ENCODE results near the gene ZKSCAN8.

The ZKSCAN8 gene

DNA sequence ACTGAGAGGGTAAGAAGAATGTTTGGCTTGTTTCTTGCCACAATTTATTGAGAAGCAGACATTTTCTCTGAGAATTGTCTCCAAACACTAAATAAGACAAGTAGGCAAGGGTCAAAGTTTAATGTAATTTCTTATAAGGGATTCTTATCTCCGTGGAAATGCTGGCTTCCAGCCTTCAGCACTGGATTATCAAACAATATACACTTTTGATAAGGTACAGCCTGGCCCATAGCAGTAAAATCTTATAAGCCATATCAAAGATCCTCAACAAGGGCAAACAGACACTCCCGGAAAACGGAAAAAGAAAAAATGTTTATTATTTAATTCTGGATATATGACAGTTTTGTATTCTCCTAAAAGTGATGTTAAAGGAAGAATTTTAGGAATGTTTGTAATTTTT is 64.8 kb downstream of the ZKSCAN8 start:
- H3K27me3 ChIP-seq (ENCODE audit: insufficient read depth, insufficient read length) = peaks cover 72% of the 10 kb centered on the region
- no peak for DNase-seq (ENCODE audit: low read depth, low spot score)
- no peaks in the 10 kb centered on the region for H3K9me3 ChIP-seq (ENCODE audit: insufficient read depth, low read length)

DNA sequence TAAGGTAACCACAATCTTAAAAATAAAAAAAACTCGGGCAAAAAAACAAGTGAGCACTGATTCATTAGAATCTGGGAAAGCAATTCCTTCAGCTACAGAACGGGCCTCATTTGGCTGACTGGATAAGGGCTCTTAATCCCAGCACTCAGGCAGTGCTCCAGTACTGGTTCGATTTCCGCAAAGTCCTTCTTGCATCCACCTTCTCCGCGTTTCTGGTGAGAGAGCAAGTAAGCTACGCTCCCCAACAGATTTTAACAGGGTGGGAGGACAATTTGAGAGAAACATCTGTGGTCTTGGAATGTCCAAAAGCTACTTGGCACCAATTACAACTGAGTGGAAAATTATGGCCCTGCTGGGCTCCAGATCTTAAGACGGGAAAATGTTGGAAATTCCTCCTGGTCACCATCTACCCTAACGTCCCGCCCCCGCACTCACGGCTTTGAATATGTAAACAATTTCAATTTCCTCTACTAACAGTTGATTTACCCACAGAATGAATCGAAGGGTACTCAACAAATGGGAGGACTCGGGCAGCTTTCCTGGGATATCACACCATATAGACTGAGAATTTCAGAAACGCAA is 65.3 kb downstream of the ZKSCAN8 start:
- no peak for DNase-seq (ENCODE audit: low read depth, low spot score)
- Histone ChIP-seq H3K9me3 (ENCODE audit: insufficient read depth, low read length) (no peaks in the 10 kb centered on the region), H3K27me3 (ENCODE audit: insufficient read depth, insufficient read length) (peaks cover 77% of the 10 kb centered on the region), H3K36me3 (ENCODE audit: insufficient read depth, insufficient read length, low read length) (no peaks in the 10 kb centered on the region), H3K4me3 (ENCODE audit: insufficient read length, low read depth) (peak overlapping the region; percentile 35), H3K9ac (ENCODE audit: insufficient read length, low read depth) (no peak overlapping the region), H3K4me1 (ENCODE audit: insufficient read depth, insufficient read length) (no peaks in the 10 kb centered on the region)
- no peak for TF ChIP-seq YY1 (IDR thresholded peaks at IDR 0.05; ENCODE audit: insufficient read depth, insufficient read length)
- no peak for TF ChIP-seq ZNF274 (IDR thresholded peaks at IDR 0.05; ENCODE audit: low read depth, low read length)
- TF ChIP-seq SUZ12 (IDR thresholded peaks at IDR 0.05; ENCODE audit: extremely low read depth, insufficient read depth, insufficient read length) = no peak

More for the DNA sequence above, 64.8 kb downstream of the ZKSCAN8 start:
- H3K4me3 ChIP-seq (ENCODE audit: insufficient read length, low read depth) = no peak overlapping the region
- no peak for TF ChIP-seq ZNF274 (IDR thresholded peaks at IDR 0.05; ENCODE audit: low read depth, low read length)
- TF ChIP-seq YY1 (IDR thresholded peaks at IDR 0.05; ENCODE audit: insufficient read depth, insufficient read length) = no peak
- no peak for TF ChIP-seq SUZ12 (IDR thresholded peaks at IDR 0.05; ENCODE audit: extremely low read depth, insufficient read depth, insufficient read length)
- H3K9ac ChIP-seq (ENCODE audit: insufficient read length, low read depth) = no peak overlapping the region
- H3K36me3 ChIP-seq (ENCODE audit: insufficient read depth, insufficient read length, low read length) = no peaks in the 10 kb centered on the region
- H3K4me1 ChIP-seq (ENCODE audit: insufficient read depth, insufficient read length) = no peaks in the 10 kb centered on the region

DNA sequence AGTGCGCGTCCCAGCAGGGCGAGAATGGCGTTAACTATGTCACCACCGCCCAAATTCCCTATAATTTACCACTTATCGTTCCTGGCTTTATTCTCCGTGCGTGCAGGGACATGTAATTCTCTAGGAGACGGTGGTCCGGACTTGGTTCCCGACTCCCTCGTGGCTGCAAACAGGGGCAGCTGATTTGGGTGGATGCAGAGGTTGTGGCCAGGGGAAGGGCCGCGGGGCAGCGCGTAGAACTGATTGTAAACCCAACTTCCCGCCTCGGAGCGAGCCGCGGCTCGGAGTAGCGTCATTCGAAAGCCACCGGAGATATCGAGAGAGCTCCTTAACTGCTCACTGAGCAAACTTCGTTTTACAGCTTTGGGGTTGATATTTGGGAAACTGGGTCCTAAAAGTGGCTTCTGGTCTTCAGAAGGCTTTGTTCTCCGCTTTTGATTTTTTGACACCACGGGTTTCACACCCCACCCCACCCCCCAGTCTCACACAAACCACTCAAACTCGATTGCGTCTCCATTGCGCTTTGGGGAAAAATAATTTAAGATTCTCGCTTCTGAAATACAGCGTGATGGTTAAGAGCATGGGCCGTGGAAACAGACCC is 65.9 kb downstream of the ZKSCAN8 start:
- TF ChIP-seq ZNF274 (IDR thresholded peaks at IDR 0.05; ENCODE audit: low read depth, low read length) = no peak
- H3K9ac ChIP-seq (ENCODE audit: insufficient read length, low read depth) = no peak overlapping the region

DNA sequence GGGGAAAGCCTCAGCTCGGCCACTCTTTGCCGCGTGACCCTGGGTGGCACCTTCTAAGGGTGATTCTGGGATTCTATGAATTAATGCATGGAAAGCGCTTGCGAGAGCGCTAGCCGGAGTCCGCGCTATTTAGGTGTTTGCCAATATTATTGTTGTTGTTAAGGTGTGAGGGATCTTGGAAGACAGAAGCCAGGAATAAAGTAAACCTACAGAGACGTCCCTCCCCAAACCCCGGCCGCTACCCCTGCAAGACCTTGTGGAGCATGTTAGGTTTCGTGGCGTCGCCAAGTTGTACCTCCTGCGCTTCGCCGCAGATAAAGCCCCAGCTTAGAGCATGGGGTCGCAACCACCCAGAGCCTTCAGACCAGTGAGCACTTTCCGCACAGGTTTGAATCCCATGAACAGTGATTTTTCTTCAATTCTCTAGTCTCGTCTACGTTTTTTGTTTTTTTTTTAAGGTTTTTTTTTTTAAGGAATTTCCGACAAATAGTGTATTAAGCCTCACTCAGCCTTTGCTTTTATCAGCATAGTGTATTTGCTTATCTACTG is 66.5 kb downstream of the ZKSCAN8 start:
- no peak overlapping the region for H3K9ac ChIP-seq (ENCODE audit: insufficient read length, low read depth)
- H3K9me3 ChIP-seq (ENCODE audit: insufficient read depth, low read length) = no peaks in the 10 kb centered on the region
- H3K27me3 ChIP-seq (ENCODE audit: insufficient read depth, insufficient read length) = peaks cover 89% of the 10 kb centered on the region
- TF ChIP-seq ZNF274 (IDR thresholded peaks at IDR 0.05; ENCODE audit: low read depth, low read length) = no peak
- TF ChIP-seq YY1 (IDR thresholded peaks at IDR 0.05; ENCODE audit: insufficient read depth, insufficient read length) = no peak
- no peak for TF ChIP-seq SUZ12 (IDR thresholded peaks at IDR 0.05; ENCODE audit: extremely low read depth, insufficient read depth, insufficient read length)
- no peak for DNase-seq (ENCODE audit: low read depth, low spot score)
- no peaks in the 10 kb centered on the region for H3K4me1 ChIP-seq (ENCODE audit: insufficient read depth, insufficient read length)
- H3K36me3 ChIP-seq (ENCODE audit: insufficient read depth, insufficient read length, low read length) = no peaks in the 10 kb centered on the region
- peak overlapping the region; percentile 35 for H3K4me3 ChIP-seq (ENCODE audit: insufficient read length, low read depth)

More for the DNA sequence above, 65.9 kb downstream of the ZKSCAN8 start:
- Histone ChIP-seq H3K4me1 (ENCODE audit: insufficient read depth, insufficient read length) (no peaks in the 10 kb centered on the region), H3K9me3 (ENCODE audit: insufficient read depth, low read length) (no peaks in the 10 kb centered on the region), H3K36me3 (ENCODE audit: insufficient read depth, insufficient read length, low read length) (no peaks in the 10 kb centered on the region), H3K4me3 (ENCODE audit: insufficient read length, low read depth) (peak overlapping the region; percentile 35), H3K27me3 (ENCODE audit: insufficient read depth, insufficient read length) (peaks cover 83% of the 10 kb centered on the region)
- no peak for DNase-seq (ENCODE audit: low read depth, low spot score)
